HG03066 (cell line): ENCODE data around the gene ARHGAP12.

Experiments used
- ATAC-seq: cut with Tn5 transposase; IDR thresholded peaks from one replicate; pipeline ENCODE4 v1.9.1; 2021; ENCODE audit warnings: low read depth; ENCODE audit not compliant: unreplicated experiment

The ARHGAP12 gene

GRCh38 chr10:31886885-31887284 is 41.7 kb downstream of the ARHGAP12 start:
- no peak for ATAC-seq

- no peak for ATAC-seq
Measured at GRCh38 chr10:31885971-31886370, 42.7 kb downstream of the ARHGAP12 start.

- ATAC-seq, result no peak
Measured at GRCh38 chr10:31884386-31884785, 44.2 kb downstream of the ARHGAP12 start.

- ATAC-seq, result no peak
Measured at GRCh38 chr10:31883397-31883796, 45.2 kb downstream of the ARHGAP12 start.

GRCh38 chr10:31878486-31878885 is 50.1 kb downstream of the ARHGAP12 start:
- no peak for ATAC-seq

- no peak for ATAC-seq
Measured at GRCh38 chr10:31876652-31877352, 51.8 kb downstream of the ARHGAP12 start.

- peak; percentile 72 for ATAC-seq
Measured at GRCh38 chr10:31875608-31876007, 53.0 kb downstream of the ARHGAP12 start.

GRCh38 chr10:31873724-31874123 is 54.9 kb downstream of the ARHGAP12 start:
- ATAC-seq, result no peak

GRCh38 chr10:31871266-31872065 is 57.2 kb downstream of the ARHGAP12 start:
- ATAC-seq, result no peak

- no peak for ATAC-seq
Measured at GRCh38 chr10:31867646-31868045, 61.0 kb downstream of the ARHGAP12 start.

- no peak for ATAC-seq
Measured at GRCh38 chr10:31866118-31866670, 62.4 kb downstream of the ARHGAP12 start.

GRCh38 chr10:31864834-31865518 is 63.7 kb downstream of the ARHGAP12 start:
- ATAC-seq, result no peak

GRCh38 chr10:31855033-31855432 is 73.6 kb downstream of the ARHGAP12 start:
- no peak for ATAC-seq

- ATAC-seq, result no peak
Measured at GRCh38 chr10:31853629-31854028, 75.0 kb downstream of the ARHGAP12 start.

- no peak for ATAC-seq
Measured at GRCh38 chr10:31851216-31851615, 77.4 kb downstream of the ARHGAP12 start.

- no peak for ATAC-seq
Measured at GRCh38 chr10:31847515-31847914, 81.1 kb downstream of the ARHGAP12 start.

- ATAC-seq, result no peak
Measured at GRCh38 chr10:31838709-31839108, 89.9 kb downstream of the ARHGAP12 start.

- ATAC-seq, result no peak
Measured at GRCh38 chr10:31838065-31838464, 90.6 kb downstream of the ARHGAP12 start.

GRCh38 chr10:31836569-31837406 is 91.8 kb downstream of the ARHGAP12 start:
- ATAC-seq, result no peak

- no peak for ATAC-seq
Measured at GRCh38 chr10:31833753-31834152, 94.9 kb downstream of the ARHGAP12 start.
